ENCODE results near the gene DAPK1.

DAPK1 gene

GRCh38 chr9:87520172-87520683 is 22.6 kb downstream of the DAPK1 start:
- no peak overlapping the region for H3K4me3 ChIP-seq (ENCODE audit: low read depth, low read length)
- DNase-seq, result no peak
- H3K27me3 ChIP-seq (ENCODE audit: insufficient read depth, low read depth, severe bottlenecking), result no peaks in the 10 kb centered on the region
- H3K27ac ChIP-seq, result no peak overlapping the region
- H3K36me3 ChIP-seq, result no peaks in the 10 kb centered on the region; the same call in 1 of the 2 replicates
- H3K9me3 ChIP-seq (ENCODE audit: severe bottlenecking), result no peaks in the 10 kb centered on the region
- no peak for TF ChIP-seq CTCF (IDR thresholded peaks at IDR 0.05; ENCODE audit: low read depth, low read length)

GRCh38 chr9:87521834-87522233 is 24.2 kb downstream of the DAPK1 start:
- H3K27me3 ChIP-seq (ENCODE audit: insufficient read depth, low read depth, severe bottlenecking), result no peaks in the 10 kb centered on the region
- DNase-seq, result no peak
- no peak overlapping the region for H3K4me3 ChIP-seq (ENCODE audit: low read depth, low read length)
- H3K27ac ChIP-seq, result no peak overlapping the region
- H3K9me3 ChIP-seq (ENCODE audit: severe bottlenecking), result no peaks in the 10 kb centered on the region
- no peaks in the 10 kb centered on the region; the same call in 1 of the 2 replicates for H3K36me3 ChIP-seq
- no peak for TF ChIP-seq CTCF (IDR thresholded peaks at IDR 0.05; ENCODE audit: low read depth, low read length)

GRCh38 chr9:87524061-87524460 is 26.4 kb downstream of the DAPK1 start:
- DNase-seq, result no peak
- TF ChIP-seq CTCF (IDR thresholded peaks at IDR 0.05; ENCODE audit: low read depth, low read length), result no peak
- Histone ChIP-seq H3K36me3 (no peaks in the 10 kb centered on the region; the same call in 1 of the 2 replicates), H3K27ac (no peak overlapping the region), H3K4me3 (ENCODE audit: low read depth, low read length) (no peak overlapping the region), H3K27me3 (ENCODE audit: insufficient read depth, low read depth, severe bottlenecking) (no peaks in the 10 kb centered on the region), H3K9me3 (ENCODE audit: severe bottlenecking) (no peaks in the 10 kb centered on the region)

- TF ChIP-seq CTCF (IDR thresholded peaks at IDR 0.05; ENCODE audit: low read depth, low read length), result no peak
- H3K9me3 ChIP-seq (ENCODE audit: severe bottlenecking), result no peaks in the 10 kb centered on the region
- no peak overlapping the region for H3K27ac ChIP-seq
- DNase-seq, result peak; percentile 59
- no peaks in the 10 kb centered on the region for H3K36me3 ChIP-seq
- no peaks in the 10 kb centered on the region for H3K27me3 ChIP-seq (ENCODE audit: insufficient read depth, low read depth, severe bottlenecking)
- H3K4me3 ChIP-seq (ENCODE audit: low read depth, low read length), result no peak overlapping the region
Observed at GRCh38 chr9:87525546-87526303, 28.1 kb downstream of the DAPK1 start.

GRCh38 chr9:87527211-87527916 is 29.7 kb downstream of the DAPK1 start:
- H3K27ac ChIP-seq, result no peak overlapping the region
- no peaks in the 10 kb centered on the region for H3K9me3 ChIP-seq (ENCODE audit: severe bottlenecking)
- no peaks in the 10 kb centered on the region for H3K36me3 ChIP-seq
- H3K4me3 ChIP-seq (ENCODE audit: low read depth, low read length), result no peak overlapping the region
- DNase-seq, result no peak
- TF ChIP-seq CTCF (IDR thresholded peaks at IDR 0.05; ENCODE audit: low read depth, low read length), result no peak
- H3K27me3 ChIP-seq (ENCODE audit: insufficient read depth, low read depth, severe bottlenecking), result no peaks in the 10 kb centered on the region
